Fibroblast of skin of right biceps (primary cell): ENCODE measurements around the gene ITGA6.
A peak's percentile ranks its signal among the peaks of the same experiment; 100 is the strongest.

Experiments
- DNase-seq: peaks from one replicate; pipeline ENCODE4 v3.0.0-alpha.2; 2013

Gene ITGA6

DNA sequence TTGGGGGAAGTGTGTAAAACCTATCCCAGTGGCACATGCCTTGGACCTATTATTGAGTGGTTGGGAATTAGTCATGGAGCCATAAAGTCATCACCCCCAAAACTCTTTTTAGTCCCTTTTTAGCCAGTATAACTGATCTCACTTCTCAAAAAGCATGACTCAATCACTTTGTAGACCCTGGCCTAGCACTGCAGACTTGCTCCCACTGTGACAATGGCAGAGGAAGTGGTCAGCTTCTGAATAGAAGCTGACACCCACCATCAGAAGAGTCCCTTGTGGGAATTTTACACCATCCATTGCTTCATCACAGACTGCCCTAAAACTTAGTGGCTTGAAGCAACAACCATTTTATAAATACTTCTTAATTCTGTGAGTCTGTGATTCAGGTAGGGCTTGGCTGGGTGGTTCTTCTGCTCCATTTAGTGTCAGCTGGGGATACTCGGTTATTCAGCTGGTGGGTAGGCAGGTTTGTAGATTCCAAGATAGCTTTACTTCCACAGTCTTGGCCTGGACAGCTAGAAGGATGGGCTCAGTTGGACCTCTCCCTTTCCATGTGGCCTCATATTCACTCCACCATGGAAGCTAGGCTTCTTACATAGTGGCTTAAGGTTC lies 10.8 kb upstream of the ITGA6 start:
- DNase-seq, result peak; percentile 34

- no peak for DNase-seq
Observed at GRCh38 chr2:172420216-172420615, 7.2 kb upstream of the ITGA6 start.

DNA sequence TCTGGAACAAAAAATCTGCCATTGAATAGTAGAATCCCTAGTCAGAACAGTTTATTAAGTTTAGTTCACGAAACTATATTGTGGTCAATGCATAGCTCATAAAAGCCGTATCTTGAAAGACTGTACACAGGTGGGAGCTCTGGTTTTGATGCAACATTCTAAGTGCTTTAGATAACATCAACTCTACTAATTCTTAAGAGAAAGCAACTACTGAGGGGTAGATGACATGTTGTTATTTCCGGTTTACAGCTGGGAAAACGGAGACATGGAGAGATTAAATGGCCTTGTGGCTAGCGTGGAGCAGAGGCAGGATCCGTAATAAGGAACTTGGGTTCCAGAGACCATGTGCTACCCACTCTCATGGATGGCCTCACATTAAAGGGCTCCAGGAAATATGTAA lies 4.2 kb upstream of the ITGA6 start:
- DNase-seq, result no peak

- no peak for DNase-seq
Observed at GRCh38 chr2:172425336-172425735, 2.0 kb upstream of the ITGA6 start.

GRCh38 chr2:172426635-172427255 lies 641 bp upstream of the ITGA6 start:
- no peak for DNase-seq

DNA sequence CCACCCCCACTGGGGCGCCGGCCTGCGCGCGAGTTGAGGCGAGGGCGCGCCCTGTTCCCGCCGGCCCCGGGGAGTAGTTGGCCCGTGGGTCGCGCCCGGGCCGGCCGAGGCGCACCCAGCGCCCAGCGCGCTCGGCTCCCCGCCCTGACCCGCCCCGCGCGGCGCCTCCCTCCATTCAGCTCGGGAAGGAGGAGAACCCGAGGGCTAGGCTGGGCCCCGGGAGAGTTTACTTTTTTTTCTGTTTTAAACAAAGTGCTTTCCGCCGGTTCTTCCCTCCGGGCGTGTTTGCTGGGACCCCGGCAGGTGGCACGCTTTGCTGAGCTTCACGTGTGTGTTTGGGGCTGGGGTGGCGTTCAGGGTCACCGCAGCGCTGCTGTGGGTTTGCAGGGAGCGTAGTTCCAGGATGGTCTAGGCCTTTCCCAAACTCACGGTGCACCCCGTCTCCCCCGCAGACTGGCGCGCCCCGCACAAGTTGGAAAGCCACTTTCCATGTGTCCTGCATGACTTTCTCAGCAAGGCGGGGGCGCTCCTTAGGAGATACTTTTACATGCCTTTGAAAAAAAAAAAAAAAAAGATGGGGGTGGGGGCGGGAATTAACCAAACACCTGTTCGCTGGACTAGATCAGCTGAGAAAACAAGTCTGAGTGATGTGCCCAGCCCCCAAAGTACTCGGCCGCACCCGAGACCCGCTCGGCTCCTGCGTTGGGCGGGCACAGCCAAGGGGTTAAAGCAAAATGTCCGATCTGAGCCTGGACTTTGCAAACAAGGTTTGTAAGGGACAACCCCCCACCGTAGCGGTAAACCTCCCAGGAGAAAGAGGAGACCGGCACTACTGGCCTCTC lies 825 bp downstream of the ITGA6 start:
- no peak for DNase-seq

- no peak for DNase-seq
Observed at GRCh38 chr2:172428832-172429210, 1.4 kb downstream of the ITGA6 start.

DNA sequence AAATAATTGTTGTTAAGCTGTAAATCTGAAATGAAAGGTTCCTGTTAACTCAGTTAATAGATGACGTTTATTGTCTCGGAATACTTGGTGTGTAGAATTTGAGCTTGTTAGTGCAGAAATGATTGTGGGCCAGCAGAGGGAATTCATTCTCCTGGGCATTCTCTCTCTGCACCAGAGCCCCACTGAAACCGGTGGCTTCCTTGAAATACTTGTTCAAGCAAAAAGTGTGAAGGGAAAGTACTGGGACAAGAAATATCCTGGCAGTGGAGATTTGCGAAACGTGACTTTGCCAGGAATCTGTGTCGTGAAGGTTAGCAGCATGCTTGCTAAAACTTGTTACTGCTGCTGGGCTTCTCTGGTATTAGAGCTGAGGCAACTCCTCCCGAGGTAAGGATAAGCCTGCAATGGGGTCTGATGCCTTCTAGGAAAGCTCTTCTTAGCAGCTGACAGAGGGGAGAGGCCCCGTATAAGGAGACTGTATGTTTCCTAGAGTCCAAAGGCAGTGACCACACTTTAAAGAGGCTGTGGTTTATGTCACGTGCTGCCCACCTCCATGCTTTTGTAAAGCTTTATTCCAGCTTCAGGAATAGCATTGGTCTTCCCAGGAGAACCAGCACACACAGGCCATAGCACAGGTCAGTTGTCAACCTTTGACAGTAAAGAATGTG lies 2.0 kb downstream of the ITGA6 start:
- no peak for DNase-seq

GRCh38 chr2:172430027-172430426 lies 2.6 kb downstream of the ITGA6 start:
- no peak for DNase-seq

- DNase-seq, result no peak
Observed at GRCh38 chr2:172430678-172431077, 3.3 kb downstream of the ITGA6 start.

GRCh38 chr2:172431463-172431862 lies 4.1 kb downstream of the ITGA6 start:
- DNase-seq, result no peak

GRCh38 chr2:172431993-172432392 lies 4.6 kb downstream of the ITGA6 start:
- no peak for DNase-seq

DNA sequence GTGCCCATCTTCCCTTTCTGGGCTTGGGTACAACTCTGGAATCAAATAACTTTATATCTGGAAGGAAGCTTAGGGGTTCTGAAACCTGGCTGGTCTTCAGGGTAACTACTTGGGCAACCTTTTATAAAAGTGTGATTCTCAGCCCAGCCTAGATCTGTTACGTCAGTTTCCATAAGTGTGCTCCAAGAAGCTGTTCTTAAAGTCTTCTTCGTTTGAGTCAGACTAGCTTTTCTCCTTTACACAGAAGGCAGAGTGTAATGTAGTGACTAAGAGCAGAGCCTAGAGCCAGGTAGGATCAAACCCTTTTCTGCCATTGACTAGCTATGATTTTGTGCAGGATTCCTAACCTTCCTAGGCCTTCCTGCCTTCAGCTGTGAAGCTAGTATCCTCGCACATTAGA lies 5.8 kb downstream of the ITGA6 start:
- no peak for DNase-seq

GRCh38 chr2:172434821-172435605 lies 7.6 kb downstream of the ITGA6 start:
- DNase-seq, result no peak

DNA sequence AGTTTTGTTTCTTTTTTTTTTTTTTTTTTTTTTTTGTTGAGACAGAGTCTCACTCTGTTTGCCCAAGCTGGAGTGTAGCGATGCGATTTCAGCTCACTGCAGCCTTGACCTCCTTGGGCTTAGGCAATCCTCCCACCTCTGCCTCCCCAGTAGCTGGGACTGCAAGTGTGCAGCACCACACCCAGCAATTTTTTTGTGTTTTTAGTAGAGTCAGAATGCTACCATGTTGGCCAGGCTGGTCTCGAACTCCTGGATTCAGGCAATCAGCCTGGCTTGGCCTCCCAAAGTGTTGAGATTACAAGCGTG lies 8.2 kb downstream of the ITGA6 start:
- DNase-seq, result no peak

- DNase-seq, result no peak
Observed at GRCh38 chr2:172436889-172437288, 9.5 kb downstream of the ITGA6 start.

- no peak for DNase-seq
Observed at GRCh38 chr2:172437419-172438341, 10.3 kb downstream of the ITGA6 start.

- peak; percentile 71 for DNase-seq
Observed at GRCh38 chr2:172438741-172439508, 11.5 kb downstream of the ITGA6 start.

DNA sequence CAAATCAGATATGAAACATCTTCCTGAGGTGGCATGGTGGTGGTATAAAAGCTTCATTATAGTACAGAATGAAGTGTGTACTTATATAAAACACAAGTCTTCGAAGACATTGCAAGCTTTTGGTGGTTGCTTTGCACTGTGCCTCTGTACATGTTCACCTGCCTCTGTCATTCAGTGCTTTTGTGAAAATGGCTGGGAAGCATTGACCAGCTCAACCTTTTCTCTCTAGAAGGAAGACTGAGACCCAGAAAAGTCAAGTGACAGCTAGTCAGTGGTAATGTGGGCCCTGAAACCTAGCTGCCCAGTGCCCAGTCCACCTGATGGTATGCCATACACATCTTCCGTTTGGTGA lies 12.1 kb downstream of the ITGA6 start:
- DNase-seq, result no peak

- no peak for DNase-seq
Observed at GRCh38 chr2:172439911-172440310, 12.5 kb downstream of the ITGA6 start.

- no peak for DNase-seq
Observed at GRCh38 chr2:172440795-172441194, 13.4 kb downstream of the ITGA6 start.
